ENCODE measurements around the gene AAMP. TPM values are rescaled to one million over a fixed set of nuclear protein-coding genes. Genes with fewer than 3 reads are reported as not detected.

Gene AAMP
- total RNA-seq, 2 donors from 2014 or later = 95.9 to 97.5 TPM

DNA sequence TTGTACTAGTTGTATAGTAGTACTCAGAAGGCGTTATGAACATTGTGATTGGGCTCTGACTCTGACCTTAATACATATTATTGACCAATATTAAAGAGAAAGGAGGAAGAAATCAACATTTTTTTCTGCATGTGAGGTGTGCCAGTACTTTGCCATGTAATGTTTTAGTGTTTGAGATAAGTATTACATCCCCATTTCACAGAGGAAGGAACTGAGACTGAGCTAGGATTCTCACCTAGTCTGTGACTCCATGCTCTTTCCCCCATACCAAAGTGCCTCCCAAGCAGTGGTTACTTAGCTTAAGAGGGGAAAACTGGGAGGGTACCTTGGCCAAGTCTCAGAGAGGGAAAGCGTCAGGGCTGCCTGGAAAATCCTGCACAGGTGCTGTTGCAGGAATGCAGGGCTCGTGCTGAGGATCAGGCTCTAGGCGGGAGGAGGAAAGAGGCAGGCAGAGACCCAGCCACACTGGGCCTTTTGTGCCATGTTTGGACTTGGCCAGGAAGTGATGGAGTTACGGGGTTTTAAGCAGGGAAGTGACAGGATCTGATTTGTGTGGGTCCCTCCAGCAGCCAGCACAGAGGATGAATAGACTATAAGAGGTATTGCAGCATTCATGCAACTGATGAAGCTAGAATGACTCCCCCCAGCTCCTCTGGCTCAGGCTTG is 2.1 kb upstream of the AAMP start:
- peaks cover 29 to 51% of the 10 kb centered on the region in 2 donors for H3K4me1 ChIP-seq (ENCODE audit: control insufficient read depth in 1 of 2, low read depth in 2 of 2)

GRCh38 chr2:218271487-218271797 is 1.5 kb upstream of the AAMP start:
- no peak for ATAC-seq (ENCODE audit: insufficient number of reproducible peaks, low FRiP score, low read depth)

More for the DNA sequence above, 2.1 kb upstream of the AAMP start:
- ATAC-seq (ENCODE audit: insufficient number of reproducible peaks, low FRiP score, low read depth) (no peak), DNase-seq (ENCODE audit: low spot score) (no peak)
- Histone ChIP-seq H3K4me3 (peak overlapping the region; percentile 84), H3K36me3 (peaks cover 38% of the 10 kb centered on the region), H3K27ac (peak overlapping the region; percentile 54 to 81), H3K9me3 (no peaks in the 10 kb centered on the region), H3K27me3 (replicated peaks; ENCODE audit: insufficient read depth) (no peaks in the 10 kb centered on the region)
- TF ChIP-seq, protein P1, sequence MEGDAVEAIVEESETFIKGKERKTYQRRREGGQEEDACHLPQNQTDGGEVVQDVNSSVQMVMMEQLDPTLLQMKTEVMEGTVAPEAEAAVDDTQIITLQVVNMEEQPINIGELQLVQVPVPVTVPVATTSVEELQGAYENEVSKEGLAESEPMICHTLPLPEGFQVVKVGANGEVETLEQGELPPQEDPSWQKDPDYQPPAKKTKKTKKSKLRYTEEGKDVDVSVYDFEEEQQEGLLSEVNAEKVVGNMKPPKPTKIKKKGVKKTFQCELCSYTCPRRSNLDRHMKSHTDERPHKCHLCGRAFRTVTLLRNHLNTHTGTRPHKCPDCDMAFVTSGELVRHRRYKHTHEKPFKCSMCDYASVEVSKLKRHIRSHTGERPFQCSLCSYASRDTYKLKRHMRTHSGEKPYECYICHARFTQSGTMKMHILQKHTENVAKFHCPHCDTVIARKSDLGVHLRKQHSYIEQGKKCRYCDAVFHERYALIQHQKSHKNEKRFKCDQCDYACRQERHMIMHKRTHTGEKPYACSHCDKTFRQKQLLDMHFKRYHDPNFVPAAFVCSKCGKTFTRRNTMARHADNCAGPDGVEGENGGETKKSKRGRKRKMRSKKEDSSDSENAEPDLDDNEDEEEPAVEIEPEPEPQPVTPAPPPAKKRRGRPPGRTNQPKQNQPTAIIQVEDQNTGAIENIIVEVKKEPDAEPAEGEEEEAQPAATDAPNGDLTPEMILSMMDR (IDR thresholded peaks at IDR 0.05) = no peak

DNA sequence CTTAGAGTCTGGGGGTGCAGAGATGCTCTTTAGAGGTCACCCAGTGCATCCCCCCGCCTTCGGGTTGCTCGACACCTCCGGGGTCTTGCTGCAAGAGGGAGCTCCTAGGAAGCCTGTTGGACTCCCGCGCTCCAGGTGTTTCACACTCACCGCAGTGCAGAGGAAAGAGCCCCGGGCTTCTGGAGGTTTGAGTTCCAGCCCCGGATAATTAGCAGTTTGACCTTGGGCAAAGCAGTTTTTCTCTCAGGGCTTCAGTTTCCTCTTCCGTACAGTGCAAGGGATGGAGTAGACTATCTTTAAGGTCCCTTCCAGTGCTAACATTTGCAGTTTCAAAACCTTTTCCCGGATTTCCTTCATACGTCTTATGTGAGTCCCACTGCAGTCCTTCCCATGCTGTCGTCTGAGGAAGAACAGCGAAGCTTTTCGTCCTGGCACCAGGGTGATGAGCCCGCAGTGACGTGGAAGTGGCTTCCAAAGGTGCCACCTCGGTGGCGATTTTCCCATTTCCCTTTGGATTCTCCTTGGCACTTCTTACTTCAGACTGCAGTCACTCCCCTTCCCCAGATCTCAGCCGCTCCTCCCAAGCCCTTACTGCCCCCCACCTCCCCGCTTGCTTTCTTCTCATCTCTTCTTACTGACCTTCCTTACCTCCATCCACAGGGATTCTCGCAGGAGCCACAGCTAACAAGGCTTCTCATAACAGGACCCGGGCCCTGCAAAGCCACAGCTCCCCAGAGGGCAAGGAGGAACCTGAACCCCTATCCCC is 967 bp upstream of the AAMP start:
- Histone ChIP-seq H3K4me3 (peak overlapping the region; percentile 84), H3K4me1 (ENCODE audit: control insufficient read depth in 1 of 2, low read depth in 2 of 2) (peaks cover 29 to 51% of the 10 kb centered on the region in 2 donors), H3K36me3 (peaks cover 38% of the 10 kb centered on the region), H3K27me3 (replicated peaks; ENCODE audit: insufficient read depth) (no peaks in the 10 kb centered on the region), H3K9me3 (no peaks in the 10 kb centered on the region), H3K27ac (peak overlapping the region; percentile 63 to 81)
- DNase-seq (ENCODE audit: low spot score) (no peak), ATAC-seq (ENCODE audit: insufficient number of reproducible peaks, low FRiP score, low read depth) (no peak)
- TF ChIP-seq, protein P1 (IDR thresholded peaks at IDR 0.05) = no peak

More at GRCh38 chr2:218271487-218271797, 1.5 kb upstream of the AAMP start:
- Histone ChIP-seq H3K9me3 (no peaks in the 10 kb centered on the region), H3K36me3 (peaks cover 38% of the 10 kb centered on the region), H3K4me1 (ENCODE audit: control insufficient read depth in 1 of 2, low read depth in 2 of 2) (peaks cover 29 to 51% of the 10 kb centered on the region in 2 donors), H3K27me3 (replicated peaks; ENCODE audit: insufficient read depth) (no peaks in the 10 kb centered on the region), H3K4me3 (peak overlapping the region; percentile 84), H3K27ac (peak overlapping the region; percentile 63 to 81)
- TF ChIP-seq, protein P1 (IDR thresholded peaks at IDR 0.05) = no peak
- DNase-seq (ENCODE audit: low spot score) = no peak

DNA sequence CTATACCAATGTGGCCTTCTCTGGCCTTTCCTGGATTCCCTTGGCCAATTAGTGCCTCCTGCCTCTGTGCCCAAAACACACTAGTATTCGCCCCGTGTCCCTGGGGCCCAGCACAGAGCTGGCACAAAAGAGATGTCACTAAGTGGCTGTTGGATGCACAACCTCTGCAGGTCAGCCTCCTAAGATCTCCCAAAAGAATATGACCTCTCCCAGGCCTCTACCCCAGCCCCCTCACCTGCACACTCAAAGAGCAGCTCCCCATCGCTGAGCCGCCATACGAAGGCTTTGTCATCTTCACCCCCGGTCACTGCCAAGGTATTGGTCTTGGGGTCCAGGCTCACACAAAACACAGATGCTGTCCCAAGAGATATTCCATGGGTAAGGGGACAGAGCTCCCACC is 2.7 kb downstream of the AAMP start:
- DNase-seq (ENCODE audit: low spot score) (no peak), ATAC-seq (ENCODE audit: insufficient number of reproducible peaks, low FRiP score, low read depth) (no peak)
- Histone ChIP-seq H3K4me3 (no peak overlapping the region), H3K4me1 (ENCODE audit: control insufficient read depth in 1 of 2, low read depth in 2 of 2) (peaks cover 22 to 53% of the 10 kb centered on the region in 2 donors), H3K27ac (no peak overlapping the region), H3K9me3 (no peaks in the 10 kb centered on the region), H3K36me3 (peaks cover 43% of the 10 kb centered on the region), H3K27me3 (replicated peaks; ENCODE audit: insufficient read depth) (no peaks in the 10 kb centered on the region)
- TF ChIP-seq, protein P1 (IDR thresholded peaks at IDR 0.05) = no peak

- Histone ChIP-seq H3K27ac (no peak overlapping the region), H3K4me1 (ENCODE audit: control insufficient read depth in 1 of 2, low read depth in 2 of 2) (peaks cover 14 to 53% of the 10 kb centered on the region in 2 donors), H3K36me3 (peaks cover 43% of the 10 kb centered on the region), H3K27me3 (replicated peaks; ENCODE audit: insufficient read depth) (no peaks in the 10 kb centered on the region), H3K9me3 (no peaks in the 10 kb centered on the region), H3K4me3 (no peak overlapping the region)
- no peak for ATAC-seq (ENCODE audit: insufficient number of reproducible peaks, low FRiP score, low read depth)
- no peak for DNase-seq (ENCODE audit: low spot score)
- TF ChIP-seq, protein P1 (IDR thresholded peaks at IDR 0.05) = no peak
Measured at GRCh38 chr2:218266316-218266979, 3.5 kb downstream of the AAMP start.

Data from thoracic aorta (tissue), 2 donors.